SKM-1 treated with dmso at 0.1 percent for 144 hours (cell line): ENCODE data around the gene ZNF488.

Experiments used
- DNase-seq: peaks from one replicate; lab custom pipeline; 2025; ENCODE audit not compliant: unreplicated experiment; lab: John Stamatoyannopoulos, UW

ZNF488 gene

DNA sequence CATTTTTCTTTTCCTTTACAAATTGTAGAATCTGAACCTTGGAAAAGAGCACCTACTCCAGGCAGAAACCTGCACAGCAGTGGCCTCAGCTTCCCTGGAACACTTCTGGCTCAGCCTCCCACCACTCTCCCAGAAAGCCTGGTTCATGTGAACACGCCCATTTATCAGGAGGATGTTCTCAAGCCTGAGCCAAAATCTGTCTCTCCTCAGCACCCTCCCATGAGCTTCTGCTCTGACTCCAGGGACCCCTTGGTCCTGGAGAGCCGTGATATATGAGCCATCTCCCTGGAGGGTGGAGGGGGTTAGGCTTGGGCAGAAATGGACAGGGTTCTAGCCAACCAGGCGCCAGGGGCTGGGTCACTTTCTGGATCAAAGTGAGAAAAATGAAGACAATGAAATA, 51.7 kb downstream of the ZNF488 start:
- DNase-seq = no peak

DNA sequence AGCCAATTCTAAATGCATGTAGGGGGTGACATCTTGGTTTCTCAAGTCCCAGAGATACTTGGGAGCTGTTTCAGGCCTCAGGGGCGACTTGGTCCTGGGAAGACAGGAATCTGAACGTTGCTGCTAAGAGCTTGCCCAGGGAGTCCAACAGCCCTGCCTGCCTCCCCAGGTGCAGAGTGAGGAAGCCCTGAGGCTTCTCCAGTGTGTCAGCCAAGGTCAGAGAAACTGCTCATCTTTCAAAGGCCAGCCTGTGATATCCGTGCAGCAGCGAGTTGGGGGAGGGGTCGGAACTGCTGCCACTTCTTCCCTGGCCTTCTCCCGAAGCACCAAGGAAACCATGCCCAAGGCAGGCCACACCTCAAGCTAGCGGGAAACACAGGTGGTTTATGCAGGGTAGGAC, 52.1 kb downstream of the ZNF488 start:
- no peak for DNase-seq

DNA sequence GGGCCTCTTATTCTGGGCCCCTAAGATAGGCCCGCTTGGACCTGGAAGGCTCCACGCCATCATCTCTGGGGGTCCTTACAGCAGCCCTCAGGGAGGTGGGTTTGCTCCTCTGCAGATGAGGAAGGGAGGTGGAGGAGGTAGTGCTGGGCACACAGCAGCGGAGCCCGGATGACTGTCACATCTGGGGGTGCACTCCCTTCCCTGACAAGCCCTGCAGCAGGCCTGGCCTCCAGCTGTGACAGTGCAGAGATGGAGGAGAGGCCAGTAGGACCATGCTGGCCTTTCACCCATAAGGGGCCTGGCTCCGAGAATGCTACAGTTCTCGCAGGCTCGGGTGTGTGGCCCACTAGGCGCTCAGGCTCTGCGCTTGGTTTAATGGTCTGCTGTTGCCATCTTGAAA, 52.6 kb downstream of the ZNF488 start:
- no peak for DNase-seq

DNA sequence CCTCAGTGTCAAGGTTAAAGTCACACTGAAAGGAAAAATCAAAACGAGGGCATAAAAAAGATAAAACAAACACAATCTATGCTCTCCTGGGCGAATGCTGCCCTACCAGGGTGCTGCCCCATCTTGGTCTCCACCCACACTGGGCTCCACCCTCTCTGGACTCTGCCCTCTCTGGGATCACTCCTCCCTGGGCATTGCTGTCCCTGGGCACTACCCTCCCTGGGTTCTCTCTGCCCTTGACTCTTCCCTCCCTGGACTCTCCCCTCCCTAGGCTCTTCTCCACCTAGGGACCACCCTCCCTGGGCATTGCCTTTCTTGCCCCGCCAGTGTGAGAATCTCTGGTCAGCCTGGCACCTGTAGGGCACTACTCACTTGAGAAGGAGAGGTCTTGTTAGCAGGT, 53.3 kb downstream of the ZNF488 start:
- no peak for DNase-seq

DNA sequence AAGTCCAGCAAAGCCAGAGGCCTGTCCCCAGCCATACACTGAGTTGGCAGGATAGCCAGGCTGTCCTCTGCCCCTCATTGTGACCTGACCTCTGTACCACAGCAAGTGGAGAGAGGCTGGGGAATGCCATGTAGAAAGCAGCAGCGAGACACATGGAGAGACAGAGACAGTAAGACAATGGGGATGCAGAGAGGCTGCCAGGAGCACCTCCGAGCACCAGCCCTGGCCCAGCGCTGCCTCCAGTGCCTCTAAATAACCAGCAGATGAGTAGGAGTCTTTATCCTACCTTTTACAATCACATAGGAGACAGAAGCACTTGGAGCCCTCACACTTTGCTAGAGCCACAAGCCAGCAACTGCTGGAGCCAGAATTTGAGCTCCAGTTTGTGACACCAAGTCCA, 53.7 kb downstream of the ZNF488 start:
- no peak for DNase-seq

DNA sequence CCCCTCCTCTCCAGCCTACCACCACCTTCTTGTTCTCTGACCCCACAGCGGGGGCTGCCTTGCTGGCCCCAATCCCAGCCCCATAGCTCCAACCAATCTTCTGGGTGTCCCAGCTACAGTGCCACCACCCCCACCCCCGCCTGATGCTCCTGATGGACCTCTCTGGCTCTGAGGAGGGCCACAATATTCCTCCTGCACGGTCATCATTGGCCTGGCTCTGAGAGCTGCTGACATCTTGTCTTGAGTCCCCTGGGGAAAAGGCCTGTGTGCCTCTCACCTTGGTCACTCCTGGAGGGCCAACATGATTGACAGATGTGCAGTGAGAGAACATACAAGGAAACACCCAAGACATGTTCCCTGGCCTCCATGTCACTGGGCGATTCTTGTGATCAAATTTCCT, 54.2 kb downstream of the ZNF488 start:
- no peak for DNase-seq

DNA sequence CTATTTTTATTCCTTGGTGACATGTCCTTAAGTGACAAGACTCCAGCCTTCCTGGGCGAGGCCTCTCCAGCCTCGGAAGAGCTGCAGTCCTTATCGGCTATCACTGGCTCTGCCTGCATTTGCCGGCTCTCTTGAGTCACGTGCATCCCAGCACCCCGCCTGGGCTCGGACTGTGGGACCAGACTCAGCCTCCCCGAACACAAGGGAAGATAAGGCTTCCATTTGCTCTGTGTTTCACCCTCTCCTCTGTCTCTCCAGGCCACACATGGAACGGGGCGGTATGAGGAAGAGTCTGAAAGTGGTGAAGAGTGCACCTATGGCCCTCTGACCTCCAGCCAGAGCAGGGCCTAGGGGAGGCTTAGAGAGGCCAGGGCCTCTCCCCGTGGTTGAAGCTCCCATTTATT, 57.2 kb downstream of the ZNF488 start:
- DNase-seq = no peak

DNA sequence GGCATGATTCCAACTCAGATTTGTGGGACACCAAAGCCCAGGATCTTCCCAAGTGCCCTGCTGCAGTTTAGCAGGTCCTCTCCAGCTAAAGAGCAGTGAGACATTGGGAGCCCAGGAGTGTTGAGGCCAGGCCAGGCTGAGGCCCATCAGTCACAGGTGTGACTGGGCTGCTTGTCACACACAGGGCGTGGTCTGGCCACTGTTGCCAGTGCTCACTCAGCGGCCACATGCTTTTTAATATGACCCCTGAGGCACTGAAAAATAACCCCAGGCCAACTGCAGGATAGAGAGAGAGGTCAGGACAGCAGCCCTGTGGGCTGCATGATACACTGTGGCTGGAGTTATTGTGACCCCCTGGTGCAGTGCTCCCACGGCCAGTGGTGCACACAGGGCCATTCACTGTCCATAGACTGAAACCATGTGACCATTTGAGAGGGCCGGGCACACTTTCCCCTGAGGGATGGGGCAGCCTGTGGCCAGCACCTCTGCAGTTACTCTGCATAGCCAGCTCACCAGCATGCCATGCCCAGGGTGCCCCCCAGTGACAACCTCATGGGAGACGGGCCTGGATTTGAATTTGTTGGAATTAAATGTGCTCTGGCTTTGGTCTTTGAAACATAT, 57.7 kb downstream of the ZNF488 start:
- no peak for DNase-seq

DNA sequence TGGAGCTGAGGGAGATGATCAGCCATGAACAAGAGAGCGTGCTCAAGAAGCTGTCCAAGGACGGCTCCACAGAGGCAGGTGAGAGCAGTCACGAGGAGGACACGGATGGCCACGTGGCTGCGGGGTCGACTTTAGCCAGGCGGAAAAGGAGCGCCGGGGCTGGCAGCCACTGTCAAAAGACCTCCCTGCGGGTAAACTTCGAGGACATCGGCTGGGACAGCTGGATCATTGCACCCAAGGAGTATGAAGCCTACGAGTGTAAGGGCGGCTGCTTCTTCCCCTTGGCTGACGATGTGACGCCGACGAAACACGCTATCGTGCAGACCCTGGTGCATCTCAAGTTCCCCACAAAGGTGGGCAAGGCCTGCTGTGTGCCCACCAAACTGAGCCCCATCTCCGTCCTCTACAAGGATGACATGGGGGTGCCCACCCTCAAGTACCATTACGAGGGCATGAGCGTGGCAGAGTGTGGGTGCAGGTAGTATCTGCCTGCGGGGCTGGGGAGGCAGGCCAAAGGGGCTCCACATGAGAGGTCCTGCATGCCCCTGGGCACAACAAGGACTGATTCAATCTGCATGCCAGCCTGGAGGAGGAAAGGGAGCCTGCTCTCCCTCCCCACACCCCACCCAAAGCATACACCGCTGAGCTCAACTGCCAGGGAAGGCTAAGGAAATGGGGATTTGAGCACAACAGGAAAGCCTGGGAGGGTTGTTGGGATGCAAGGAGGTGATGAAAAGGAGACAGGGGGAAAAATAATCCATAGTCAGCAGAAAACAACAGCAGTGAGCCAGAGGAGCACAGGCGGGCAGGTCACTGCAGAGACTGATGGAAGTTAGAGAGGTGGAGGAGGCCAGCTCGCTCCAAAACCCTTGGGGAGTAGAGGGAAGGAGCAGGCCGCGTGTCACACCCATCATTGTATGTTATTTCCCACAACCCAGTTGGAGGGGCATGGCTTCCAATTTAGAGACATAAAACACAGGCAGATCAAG, 58.5 kb downstream of the ZNF488 start:
- DNase-seq = no peak

DNA sequence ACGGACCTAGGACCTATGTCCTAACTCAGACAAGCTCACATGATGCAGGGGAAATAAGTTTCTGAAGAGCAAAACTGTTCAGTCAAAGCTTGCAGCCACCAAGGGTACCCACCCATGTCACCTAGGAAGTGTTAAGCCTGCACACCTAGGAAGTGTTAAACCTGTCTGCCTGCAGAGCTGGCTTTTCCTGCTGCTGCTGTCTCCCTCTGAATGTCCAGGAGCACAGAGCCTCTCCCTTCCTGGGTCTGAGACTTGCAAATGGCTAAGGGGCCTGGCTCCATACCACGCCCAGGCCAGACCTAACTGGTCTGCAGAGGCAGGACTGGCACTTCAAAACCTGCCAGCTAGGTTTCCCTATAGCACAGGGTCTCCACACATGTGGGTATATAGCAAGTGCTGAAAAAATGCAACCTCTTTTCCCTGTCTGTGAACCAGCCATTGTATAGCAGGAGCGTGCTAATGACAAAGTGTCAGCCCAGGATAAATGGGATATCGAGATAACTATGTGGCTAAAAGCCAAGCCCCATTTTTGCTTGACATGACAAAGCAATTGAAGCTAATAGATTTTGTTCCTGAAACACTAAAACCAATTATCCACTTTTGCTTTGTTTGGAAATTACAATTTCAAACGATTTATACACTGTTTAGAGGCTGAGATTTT, 60.3 kb downstream of the ZNF488 start:
- DNase-seq = no peak

DNA sequence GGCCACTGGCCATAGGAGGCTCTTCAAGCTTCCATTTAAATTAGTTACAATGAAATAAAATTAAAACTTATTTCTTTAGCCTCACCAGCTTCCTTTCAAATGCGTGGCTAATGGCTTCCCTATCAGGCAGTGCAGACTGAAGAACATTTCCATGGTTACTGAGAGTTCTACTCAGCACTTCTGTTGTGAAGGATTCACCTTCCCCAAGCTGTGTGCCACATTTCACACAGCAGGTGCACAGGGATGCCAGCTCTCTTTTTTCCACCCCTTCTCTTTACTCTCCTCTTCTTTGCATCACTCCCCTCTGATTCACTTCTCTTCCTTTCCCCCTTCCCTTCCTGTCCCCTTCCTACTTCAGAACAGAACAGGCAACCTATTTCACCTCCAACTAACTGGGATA, 61.0 kb downstream of the ZNF488 start:
- no peak for DNase-seq

DNA sequence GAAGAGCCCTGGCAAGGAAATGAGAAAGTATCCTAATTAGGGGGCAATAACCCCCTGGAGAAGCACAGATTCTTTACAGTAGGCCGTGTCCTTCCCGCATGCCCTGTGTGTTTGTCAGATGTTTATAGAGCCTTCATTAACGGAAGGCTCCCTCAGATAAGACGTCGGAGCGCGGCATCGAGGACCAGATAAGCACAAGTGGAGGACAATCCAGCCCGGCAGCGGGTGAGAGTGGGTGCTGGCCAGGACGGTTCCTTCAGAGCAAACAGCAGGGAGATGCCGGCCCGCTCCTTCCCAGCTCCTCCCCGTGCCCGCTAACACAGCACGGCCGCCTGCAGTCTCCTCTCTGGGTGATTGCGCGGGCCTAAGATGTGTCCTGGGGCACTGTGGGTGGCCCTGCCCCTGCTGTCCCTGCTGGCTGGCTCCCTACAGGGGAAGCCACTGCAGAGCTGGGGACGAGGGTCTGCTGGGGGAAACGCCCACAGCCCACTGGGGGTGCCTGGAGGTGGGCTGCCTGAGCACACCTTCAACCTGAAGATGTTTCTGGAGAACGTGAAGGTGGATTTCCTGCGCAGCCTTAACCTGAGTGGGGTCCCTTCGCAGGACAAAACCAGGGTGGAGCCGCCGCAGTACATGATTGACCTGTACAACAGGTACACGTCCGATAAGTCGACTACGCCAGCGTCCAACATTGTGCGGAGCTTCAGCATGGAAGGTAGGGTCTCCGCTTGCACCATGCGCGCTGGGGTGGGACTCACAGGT, 61.6 kb downstream of the ZNF488 start, which contains the start of gene GDF2:
GDF2 (plus strand) TSS at position 155 of the 762 bp plus-strand sequence; CDS start at position 370, 215 bp downstream.
- DNase-seq = no peak

DNA sequence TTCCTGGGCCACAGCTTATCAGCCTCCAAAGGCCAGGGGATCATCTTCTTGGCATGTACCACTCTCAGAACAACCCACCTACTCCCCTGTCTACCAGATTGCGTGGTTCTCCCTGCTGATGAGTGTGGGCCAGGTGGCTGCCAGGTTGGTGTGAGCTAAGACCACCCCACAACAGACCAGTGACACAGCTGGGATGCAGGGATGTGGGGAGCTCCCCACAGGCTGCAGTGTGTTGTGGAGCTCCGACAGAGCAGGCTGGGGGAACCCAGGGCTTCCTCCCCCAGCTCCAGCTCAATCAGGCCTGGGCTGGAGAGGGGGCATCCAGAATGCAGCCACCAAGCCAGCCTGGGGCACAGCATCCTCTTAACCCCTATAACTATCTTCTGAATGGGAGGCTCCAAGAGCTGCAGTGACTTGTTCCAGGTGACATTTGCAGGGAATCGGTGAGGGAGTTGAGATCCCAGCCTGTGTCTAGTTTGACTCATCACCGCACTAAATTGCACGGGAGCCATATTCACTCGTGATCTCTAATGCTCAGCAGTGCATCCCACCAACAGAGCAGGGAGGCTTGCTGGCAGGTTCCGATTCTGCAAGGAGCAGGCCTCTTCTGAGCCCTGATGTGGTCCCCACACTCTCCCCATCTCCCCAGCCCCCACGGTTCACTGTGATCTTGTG, 62.4 kb downstream of the ZNF488 start:
- no peak for DNase-seq

DNA sequence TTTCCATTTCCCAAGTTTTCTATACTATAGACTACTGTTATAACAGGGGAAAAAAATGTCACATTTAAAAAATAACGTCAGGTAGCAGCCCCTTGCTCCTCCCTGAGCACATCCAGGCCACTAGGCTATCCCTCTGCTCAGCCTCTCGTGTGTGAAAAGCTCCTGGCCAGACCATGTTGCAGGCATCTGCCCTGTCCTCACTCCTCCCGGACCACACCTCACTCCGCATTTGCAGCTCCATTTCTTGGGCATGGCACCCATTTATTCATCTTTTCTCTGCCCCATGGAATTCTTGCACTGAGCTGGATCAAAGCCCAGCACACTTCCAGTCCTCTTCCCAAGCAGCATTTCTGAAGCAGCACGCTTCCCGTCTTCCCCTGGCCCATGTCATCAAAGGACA, 63.3 kb downstream of the ZNF488 start:
- no peak for DNase-seq

DNA sequence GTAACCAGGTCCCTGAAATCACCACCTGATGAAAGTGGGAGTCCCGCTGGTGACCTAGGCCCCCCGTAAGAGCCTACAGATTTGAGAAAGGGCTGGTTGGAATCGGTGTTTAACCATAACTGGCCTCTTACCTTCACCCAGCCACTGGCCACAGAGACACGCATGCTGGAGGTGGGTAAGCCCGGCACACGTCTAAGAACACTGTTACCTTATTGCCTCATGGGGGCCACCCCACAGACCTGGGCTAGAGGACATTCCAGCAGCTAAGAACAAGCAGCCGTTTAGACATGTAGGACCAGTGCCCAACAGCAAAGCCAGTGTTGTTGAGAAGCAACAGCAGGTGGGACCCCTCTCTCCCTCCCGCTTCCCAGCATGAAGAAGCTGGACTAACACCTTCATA, 64.3 kb downstream of the ZNF488 start:
- no peak for DNase-seq

DNA sequence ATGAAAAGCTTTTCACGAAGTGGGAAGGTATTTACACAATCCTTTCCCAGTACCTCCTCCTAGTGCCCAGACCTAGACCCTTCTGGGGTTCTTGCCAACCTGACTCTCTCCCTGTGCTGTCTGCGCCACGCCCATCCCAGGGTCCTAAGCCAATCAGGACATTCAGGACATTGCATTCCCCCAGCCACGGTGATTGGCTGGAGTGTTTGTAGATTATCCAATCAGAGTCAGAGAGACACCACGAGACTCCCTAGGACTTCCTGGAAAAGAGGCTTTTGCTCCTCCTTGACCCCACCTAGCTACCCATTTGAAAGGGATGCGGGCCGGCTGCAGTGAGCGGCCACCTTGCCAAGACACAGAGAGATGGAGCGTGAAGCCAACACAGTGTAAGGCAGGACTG, 65.4 kb downstream of the ZNF488 start:
- DNase-seq = no peak

DNA sequence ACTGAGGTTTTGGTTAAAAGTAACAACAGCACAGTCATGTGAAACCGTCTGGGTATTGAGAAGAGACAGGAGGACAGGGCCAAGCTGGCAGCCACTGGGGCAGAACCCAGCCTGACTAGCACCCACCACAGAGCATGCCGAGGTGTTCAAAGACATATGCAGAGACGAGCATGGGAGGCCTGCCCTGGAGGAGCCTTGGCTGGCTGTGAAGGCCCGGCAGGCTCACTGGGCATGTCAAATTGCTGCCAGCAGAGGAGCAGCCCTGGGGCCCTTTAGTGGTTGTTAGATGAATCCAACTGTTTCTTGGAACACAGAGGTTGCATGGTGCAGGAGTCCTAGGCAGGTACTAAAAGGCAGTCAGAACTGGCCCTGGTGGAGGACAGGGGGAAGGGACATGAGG, 66.8 kb downstream of the ZNF488 start:
- no peak for DNase-seq

DNA sequence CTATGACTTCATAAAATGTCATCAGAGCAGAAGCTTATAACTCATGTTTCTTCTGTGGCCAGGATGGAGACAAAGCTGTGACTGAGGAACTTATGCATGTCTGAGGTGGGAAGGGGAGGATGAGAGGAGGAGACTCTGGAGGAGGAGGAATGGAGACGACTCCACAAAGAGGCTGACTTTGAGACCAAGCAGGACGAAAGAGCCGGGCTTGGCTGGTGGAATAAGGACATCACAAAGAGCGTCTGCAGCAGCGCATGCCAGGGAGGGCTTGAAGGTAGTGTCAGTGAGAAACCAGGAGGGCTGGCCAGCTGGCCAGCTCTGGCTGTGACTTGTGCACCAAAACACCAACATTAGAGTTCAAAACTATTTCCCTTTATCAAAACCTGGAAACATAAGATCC, 68.0 kb downstream of the ZNF488 start:
- DNase-seq = no peak
